Mammary epithelial cell (primary cell): ENCODE measurements around the gene MIEN1.

ENCODE experiments used
- CTCF ChIP-seq, 2 donors: IDR thresholded peaks in 1 of 2; conservative IDR thresholded peaks in 1 of 2; 2 replicates each; pipeline ENCODE4 v1.5.1; 2011 to 2012; ENCODE audit warnings: inconsistent platforms in 2 of 2, low read length in 2 of 2, mild to moderate bottlenecking in 2 of 2, control low read depth in 1 of 2, low read depth in 1 of 2; ENCODE audit not compliant: insufficient read depth in 1 of 2; ENCODE audit errors: extremely low read depth in 1 of 2
- EZH2 ChIP-seq: IDR thresholded peaks from 2 replicates; pipeline ENCODE4 v1.6.1; 2012; ENCODE audit warnings: low read length, inconsistent platforms, borderline replicate concordance

GRCh38 chr17:39679521-39680192 lies 50.7 kb downstream of the MIEN1 start:
- TF ChIP-seq CTCF (conservative IDR thresholded peaks at IDR 0.05 in 1 of 2, IDR thresholded peaks at IDR 0.05 in 1 of 2; ENCODE audit: extremely low read depth in 1 of 2, insufficient read depth in 1 of 2, low read depth in 1 of 2, low read length in 2 of 2) (no peak), EZH2 (no peak)
